Measurements from ENCODE around the gene SMAD5.
A peak's percentile ranks its signal among the peaks of the same experiment; 100 is the strongest.

Gene SMAD5

GRCh38 chr5:136198453-136198852 is 65.8 kb downstream of the SMAD5 start:
- DNase-seq, result no peak

- DNase-seq, result no peak
These were observed 66.8 kb downstream of the SMAD5 start for GRCh38 chr5:136199408-136199807.

- no peak for DNase-seq
These were observed 67.5 kb downstream of the SMAD5 start for GRCh38 chr5:136200130-136200529.

- DNase-seq, result no peak
These were observed 68.1 kb downstream of the SMAD5 start for GRCh38 chr5:136200761-136201160.

GRCh38 chr5:136201870-136202269 is 69.2 kb downstream of the SMAD5 start:
- DNase-seq, result no peak

DNA sequence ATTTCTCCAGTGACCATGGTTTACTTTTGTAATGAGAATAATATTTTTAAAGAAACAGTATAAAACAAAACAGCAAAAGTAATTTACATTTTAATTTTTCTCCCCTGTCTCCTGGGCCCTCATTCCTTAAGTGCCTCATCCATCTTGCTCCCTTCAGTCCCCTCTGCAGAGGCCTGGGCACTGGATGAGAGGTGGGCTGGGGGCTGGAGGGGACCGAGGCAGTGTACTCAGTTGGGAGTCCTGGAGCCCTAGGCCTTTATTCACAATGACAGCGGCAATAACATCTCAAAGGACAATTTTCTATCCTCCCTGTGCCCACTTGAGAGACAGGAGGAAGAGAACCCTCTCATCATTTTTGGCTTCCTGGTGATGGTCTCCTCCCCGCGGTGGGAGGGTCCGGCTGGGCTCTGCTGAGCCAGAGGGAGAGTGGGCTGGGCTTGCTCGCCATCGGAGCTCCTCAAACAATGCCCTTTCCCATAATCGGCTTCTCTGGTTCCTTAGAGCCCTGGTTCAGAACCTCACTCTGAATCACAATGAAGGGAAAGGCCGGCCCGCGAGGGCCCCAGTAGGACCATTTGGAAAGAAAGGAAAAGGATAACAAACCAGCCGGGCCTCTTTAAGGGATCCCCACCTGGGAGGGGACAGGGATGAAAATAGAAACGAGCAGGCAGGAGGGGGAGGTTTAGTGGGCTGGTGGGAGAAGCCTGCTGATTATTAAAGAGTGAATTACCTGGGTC is 70.0 kb downstream of the SMAD5 start:
- DNase-seq, result no peak

DNA sequence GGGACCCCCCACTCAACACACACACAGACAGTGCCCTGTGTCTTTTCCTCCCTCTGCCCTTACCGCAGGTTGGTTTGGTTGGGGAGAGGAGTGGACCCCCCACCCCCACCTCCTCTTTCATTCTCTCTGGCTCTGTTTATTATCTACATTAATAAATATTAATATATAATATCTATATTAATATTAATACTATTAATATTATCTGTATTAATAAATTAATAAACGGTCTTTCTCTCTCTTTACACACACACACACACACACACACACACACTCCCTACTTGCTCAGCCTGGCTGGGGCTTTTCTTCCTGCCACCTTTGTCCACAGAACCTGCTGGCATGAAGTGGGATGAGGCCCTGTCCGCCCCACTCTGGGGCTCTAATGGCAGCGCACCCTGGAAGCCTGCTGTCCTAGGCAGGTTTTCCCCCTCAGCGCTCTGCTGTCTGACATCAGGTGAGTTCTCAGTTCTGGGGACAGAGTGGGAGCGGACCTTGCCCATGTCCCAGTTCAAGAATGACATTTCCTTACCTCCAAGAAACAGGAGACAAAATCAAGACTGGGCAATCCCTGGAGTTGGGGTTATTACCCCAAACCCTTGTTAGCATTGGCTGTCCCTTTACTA is 70.8 kb downstream of the SMAD5 start:
- DNase-seq, result no peak

- DNase-seq, result no peak
These were observed 72.5 kb downstream of the SMAD5 start for GRCh38 chr5:136205061-136205702.

DNA sequence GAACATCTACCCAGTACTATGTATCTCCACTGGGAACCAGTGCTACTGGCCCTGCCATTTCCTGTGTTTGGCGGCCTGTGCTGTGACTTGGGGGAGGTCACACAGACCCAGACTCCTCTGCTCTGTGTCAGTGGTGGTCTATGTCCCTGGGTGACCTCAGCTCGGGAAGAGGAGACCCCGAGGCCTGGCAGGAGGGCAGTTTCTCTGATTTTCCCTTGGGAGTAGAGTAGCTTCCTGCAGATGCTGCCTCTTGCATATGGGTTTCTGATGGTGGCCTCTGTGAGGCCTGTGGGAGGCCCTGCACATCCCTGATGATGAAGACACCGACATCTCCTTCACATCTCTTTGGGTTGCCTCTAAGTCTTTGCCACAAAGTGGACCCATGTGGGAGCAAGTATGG is 73.3 kb downstream of the SMAD5 start:
- no peak for DNase-seq

DNA sequence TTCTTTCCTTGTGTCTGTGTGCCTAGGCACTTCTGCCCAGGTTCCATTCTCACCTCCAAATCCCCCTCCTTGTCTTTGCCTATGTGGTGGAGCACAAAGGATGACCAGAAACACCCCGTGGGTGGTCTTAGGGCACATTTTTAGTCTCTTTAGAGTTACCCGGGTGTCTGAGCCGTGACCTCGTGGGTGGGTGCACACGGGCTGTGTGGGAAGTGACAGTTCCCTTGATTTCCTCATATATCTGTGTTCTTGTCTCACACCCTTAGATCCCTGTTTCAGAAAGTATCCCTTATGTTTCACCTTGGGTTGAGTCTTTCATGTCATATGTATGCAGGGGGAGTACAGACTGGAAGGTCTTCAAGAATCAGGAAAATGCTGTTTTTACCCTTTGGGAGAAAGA is 73.7 kb downstream of the SMAD5 start:
- peak; percentile 15 to 28 for DNase-seq

- DNase-seq, result no peak
These were observed 75.0 kb downstream of the SMAD5 start for GRCh38 chr5:136207631-136208030.

- DNase-seq, result no peak
These were observed 76.3 kb downstream of the SMAD5 start for GRCh38 chr5:136208916-136209315.

- no peak for DNase-seq
These were observed 76.8 kb downstream of the SMAD5 start for GRCh38 chr5:136209346-136209910.

DNA sequence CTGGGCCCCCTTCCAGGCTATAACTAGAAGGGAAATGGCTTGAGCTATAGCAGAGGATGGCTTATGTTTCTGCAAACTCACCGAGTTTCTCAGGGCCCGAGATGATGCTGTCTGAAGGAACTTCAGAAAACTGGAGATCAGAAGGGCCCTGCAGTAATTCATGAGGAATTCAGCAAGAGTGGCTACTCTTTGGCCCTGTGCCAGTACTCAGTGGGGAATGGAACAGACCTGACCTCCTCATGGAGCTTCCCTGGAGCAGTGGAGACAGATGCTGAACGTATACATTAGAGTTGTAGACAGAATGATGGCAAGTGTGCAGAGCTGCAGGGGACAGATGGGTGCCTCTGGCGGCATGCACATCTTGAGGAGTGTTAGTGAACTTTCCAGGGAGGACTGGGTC is 77.6 kb downstream of the SMAD5 start:
- no peak for DNase-seq

DNA sequence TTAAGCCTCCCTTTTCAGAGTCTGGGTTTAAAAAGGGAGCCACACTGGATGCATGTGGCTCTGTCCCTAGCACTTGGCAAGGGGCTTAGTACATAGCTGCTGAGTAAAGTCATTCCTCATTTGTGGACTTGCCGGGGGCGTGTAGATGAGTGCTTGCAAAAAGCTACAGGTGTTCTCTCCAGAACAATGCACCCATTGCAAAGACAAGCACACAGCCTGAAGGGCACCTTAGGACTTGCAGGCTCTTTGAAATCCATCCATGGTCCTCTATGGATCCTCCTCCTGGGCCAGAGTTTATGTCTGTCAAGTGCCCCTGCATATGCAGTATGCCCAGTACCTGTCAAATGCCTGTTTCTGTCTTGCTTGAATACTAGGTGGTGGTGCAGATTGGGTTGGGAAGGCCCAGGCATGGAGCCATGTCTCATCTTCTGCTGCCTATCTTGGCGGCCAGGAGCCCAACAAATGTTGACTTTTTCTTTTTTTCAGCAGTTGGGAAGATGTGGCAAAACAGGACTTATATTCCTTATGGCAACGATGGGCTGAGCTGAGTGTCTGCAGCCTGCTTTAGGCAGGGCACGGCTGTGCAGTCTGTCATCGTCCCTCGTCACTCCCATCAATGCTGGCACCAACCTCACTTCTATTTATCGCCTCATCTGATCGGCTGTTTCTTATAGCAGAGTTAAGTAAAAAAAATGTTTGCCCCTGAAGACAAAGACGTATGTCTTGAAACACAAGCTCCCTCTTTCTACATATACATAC is 78.8 kb downstream of the SMAD5 start:
- DNase-seq, result no peak

- DNase-seq, result peak in 1 of 2 donors; percentile 62
These were observed 79.6 kb downstream of the SMAD5 start for GRCh38 chr5:136212252-136212721.

DNA sequence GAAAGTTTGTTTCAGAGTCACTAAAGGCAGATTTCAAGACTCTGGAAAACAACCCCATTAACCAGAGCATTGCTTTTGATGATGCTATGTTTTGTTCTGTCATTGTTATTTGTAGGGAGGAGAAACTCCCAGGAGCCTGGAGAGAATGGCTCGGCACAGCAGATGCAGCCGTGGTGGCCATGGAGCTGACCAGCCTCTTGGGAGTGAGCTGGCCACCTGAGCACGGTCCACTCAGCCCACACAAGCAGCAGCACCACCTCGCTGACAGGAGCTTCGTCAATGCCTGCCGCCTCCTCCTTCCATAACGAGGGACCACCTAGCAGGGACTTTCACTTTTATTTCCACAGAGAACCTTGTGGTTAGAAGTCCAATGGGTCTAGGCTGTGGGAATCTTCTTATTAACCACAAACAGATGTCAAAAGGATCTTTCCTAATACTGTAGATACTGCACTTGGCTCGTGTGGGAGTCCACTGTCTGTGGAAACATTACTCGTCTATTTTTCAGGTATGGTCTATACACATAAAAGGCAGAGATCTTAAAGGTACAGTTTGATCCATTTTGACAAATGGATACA is 81.4 kb downstream of the SMAD5 start:
- DNase-seq, result no peak

GRCh38 chr5:136215812-136216211 is 83.2 kb downstream of the SMAD5 start:
- DNase-seq, result no peak

DNA sequence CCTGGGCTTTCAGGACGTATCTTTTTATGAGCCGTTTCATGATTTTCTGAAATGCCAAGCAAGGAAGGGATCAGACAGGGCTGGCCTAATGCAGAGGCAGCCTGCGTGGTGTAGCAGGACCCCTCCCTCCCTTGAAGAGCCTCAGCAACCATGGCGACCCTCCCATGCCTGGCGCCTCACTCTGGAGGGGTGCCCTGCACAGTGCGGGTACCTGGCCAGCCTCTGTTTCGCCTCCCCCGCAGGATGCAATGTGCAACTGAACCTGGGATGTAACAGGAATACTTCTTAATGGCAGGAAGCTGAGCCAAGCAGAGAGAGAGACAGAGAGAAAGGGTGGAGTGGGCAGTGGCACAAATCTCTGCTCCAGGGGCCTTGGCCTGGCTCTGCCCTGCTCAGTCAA is 83.6 kb downstream of the SMAD5 start:
- DNase-seq, result no peak

GRCh38 chr5:136221340-136221739 is 88.7 kb downstream of the SMAD5 start:
- no peak for DNase-seq

GRCh38 chr5:136222580-136223235 is 90.1 kb downstream of the SMAD5 start:
- no peak for DNase-seq

GRCh38 chr5:136225796-136226195 is 93.2 kb downstream of the SMAD5 start:
- DNase-seq, result no peak
